MCF 10A (cell line): ENCODE measurements around the gene HES4. TPM values are rescaled to one million over a fixed set of nuclear protein-coding genes. Genes with fewer than 3 reads are reported as not detected.
"Not testable (repeated sequence)": the region's sequence is repeated elsewhere in the genome, so short reads cannot be mapped to it uniquely, and the experiment has no call there.

ENCODE experiments used
- BruUV-seq: library from RNA; stranded (reverse); fragments of 400-500 nt; replicated peaks from 2 replicates; lab custom pipeline; 2021; lab: Mats Ljungman, UMichigan
- CTCF ChIA-PET: fragments of 300-600 bp; sonication (Branson Sonifier 250); formaldehyde crosslinking; extraction: SDS; loops from one replicate; lab custom pipeline; 2021; ENCODE audit warnings: antibody characterized with exemption, inconsistent platforms; lab: Yijun Ruan, JAX
- POLR2A ChIA-PET: fragments of 300-600, 350-650 bp; sonication (Branson Sonifier 250); formaldehyde crosslinking; extraction: SDS; loops from one replicate; lab custom pipeline; 2020; ENCODE audit warnings: antibody characterized with exemption, inconsistent platforms; lab: Yijun Ruan, JAX
- DNase-seq: peaks from one replicate; pipeline ENCODE4 v3.0.0-alpha.2; 2018; ENCODE audit not compliant: unreplicated experiment
- H3K27ac Mint-ChIP-seq: one replicate; pipeline ENCODE4 v1.8.0; 2022; ENCODE audit warnings: mild to moderate bottlenecking, low read depth, mixed read lengths; ENCODE audit not compliant: unreplicated experiment
- H3K27me3 Mint-ChIP-seq: one replicate; pipeline ENCODE4 v1.8.0; 2022; ENCODE audit warnings: mixed read lengths; ENCODE audit not compliant: insufficient read depth, unreplicated experiment
- H3K36me3 Mint-ChIP-seq: one replicate; pipeline ENCODE4 v1.8.0; 2022; ENCODE audit warnings: mild to moderate bottlenecking, moderate library complexity, mixed read lengths; ENCODE audit not compliant: insufficient read depth, unreplicated experiment
- H3K4me1 Mint-ChIP-seq: one replicate; pipeline ENCODE4 v1.8.0; 2022; ENCODE audit warnings: mixed read lengths; ENCODE audit not compliant: insufficient read depth, unreplicated experiment
- H3K4me3 Mint-ChIP-seq: one replicate; pipeline ENCODE4 v1.8.0; 2022; ENCODE audit warnings: mild to moderate bottlenecking, moderate library complexity, mixed read lengths; ENCODE audit not compliant: unreplicated experiment
- H3K9me3 Mint-ChIP-seq: one replicate; pipeline ENCODE4 v1.8.0; 2022; ENCODE audit warnings: mixed read lengths; ENCODE audit not compliant: unreplicated experiment
- intact Hi-C: fragments of 100-400 bp; cut with micrococcal nuclease; formaldehyde crosslinking; loops from 2 replicates; pipeline ENCODE4 v1.14.1; 2022
- total RNA-seq: library from RNA; stranded (reverse); gene quantifications from 2 replicates; pipeline ENCODE4 v1.2.3, GENCODE V29; 2022
- TF ChIP-seq, protein P1 (sequence below): fragments of 200-600 bp; IDR thresholded peaks from one replicate; pipeline ENCODE4 v1.8.0; 2022; ENCODE audit warnings: antibody characterized with exemption, mild to moderate bottlenecking; ENCODE audit not compliant: unreplicated experiment

HES4 gene
- total RNA-seq, 1 experiment from 2014 or later = 42.1 TPM

DNA sequence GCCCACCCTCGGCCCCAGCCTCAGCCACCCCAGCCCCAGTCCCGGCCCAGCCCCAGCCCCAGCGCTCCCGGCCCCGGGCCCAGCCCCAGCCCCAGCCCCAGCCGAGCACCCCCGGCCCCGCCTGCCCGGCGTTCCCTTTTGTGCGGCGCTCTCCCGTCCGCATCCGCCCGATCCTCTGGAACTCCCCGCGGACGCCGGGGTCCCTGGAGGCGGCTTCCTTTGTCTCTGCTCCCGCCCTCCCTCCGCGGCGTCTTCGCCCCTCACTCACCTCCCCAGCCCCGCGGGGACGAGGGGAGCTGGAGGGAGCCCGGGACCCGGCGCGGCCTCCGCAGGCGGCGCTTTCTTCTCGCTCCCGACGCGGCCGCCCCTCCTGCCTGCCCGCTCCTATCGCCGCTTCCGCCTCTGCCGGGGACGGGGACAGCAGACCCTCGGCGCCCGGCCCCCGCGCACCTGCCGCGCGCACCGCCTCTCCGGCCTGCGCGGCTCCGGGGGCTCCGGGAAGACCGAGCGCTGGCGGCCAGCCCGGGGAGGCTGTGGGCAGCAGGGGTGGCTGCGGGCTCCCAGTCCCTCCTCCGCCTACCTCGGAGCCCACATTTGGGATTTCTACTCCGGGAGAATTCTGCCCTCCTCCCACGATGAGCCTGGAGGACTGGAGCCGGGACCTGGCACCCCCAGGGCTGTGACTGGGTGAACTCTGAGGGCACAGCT is 34.0 kb upstream of the HES4 start:
- Mint-ChIP-seq H3K27ac (no peak overlapping the region), H3K9me3 (no peaks in the 10 kb centered on the region), H3K4me3 (no peak overlapping the region), H3K27me3 (no peaks in the 10 kb centered on the region), H3K36me3 (peaks cover 17% of the 10 kb centered on the region), H3K4me1 (no peaks in the 10 kb centered on the region)
- TF ChIP-seq, protein P1, sequence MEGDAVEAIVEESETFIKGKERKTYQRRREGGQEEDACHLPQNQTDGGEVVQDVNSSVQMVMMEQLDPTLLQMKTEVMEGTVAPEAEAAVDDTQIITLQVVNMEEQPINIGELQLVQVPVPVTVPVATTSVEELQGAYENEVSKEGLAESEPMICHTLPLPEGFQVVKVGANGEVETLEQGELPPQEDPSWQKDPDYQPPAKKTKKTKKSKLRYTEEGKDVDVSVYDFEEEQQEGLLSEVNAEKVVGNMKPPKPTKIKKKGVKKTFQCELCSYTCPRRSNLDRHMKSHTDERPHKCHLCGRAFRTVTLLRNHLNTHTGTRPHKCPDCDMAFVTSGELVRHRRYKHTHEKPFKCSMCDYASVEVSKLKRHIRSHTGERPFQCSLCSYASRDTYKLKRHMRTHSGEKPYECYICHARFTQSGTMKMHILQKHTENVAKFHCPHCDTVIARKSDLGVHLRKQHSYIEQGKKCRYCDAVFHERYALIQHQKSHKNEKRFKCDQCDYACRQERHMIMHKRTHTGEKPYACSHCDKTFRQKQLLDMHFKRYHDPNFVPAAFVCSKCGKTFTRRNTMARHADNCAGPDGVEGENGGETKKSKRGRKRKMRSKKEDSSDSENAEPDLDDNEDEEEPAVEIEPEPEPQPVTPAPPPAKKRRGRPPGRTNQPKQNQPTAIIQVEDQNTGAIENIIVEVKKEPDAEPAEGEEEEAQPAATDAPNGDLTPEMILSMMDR = no peak
- BruUV-seq = no TSS peak
- DNase-seq = no peak
- ChIA-PET POLR2A (no interaction called here), CTCF (no interaction called here)
- intact Hi-C loops = no loop called here

DNA sequence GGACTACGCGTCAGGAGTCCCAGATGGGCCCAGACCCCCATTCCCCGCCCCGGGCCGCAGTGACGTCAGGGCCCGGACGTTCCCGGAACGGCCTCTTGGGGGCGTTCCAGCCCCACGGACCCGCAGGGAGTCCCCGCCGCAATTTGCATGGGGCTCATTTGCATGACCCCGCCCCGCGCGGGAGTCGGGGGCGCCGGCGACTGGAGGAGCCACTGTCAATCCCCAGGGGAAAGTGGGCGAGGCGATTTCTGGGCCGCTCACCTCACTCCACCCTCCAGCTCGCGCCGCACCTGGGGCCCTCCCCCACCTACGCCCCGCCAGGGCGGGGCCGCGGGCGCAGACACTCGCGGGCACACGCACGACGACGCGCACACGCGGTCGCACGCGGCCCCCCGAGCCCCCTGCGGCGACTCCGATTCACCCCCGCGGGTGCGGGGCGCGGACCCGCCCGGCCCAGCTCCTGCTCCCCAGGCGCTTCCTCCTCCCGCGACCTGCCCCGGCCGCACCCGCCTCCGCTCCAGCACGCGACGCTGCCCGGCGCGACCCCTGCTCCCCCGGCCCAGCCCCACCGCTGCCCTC is 33.2 kb upstream of the HES4 start:
- peaks cover 15% of the 10 kb centered on the region for H3K36me3 Mint-ChIP-seq
- no peak overlapping the region for H3K27ac Mint-ChIP-seq
- no TSS peak for BruUV-seq
- H3K4me3 Mint-ChIP-seq = no peak overlapping the region
- POLR2A ChIA-PET = interaction anchor here (0.7 kb wide), 1 partner anchor 254 kb away, joined by 3 read pairs; no protein-coding TSS in a partner anchor
- H3K9me3 Mint-ChIP-seq = no peaks in the 10 kb centered on the region
- DNase-seq = no peak
- no peaks in the 10 kb centered on the region for H3K4me1 Mint-ChIP-seq
- intact Hi-C loops = no loop called here
- TF ChIP-seq, protein P1 = no peak
- H3K27me3 Mint-ChIP-seq = no peaks in the 10 kb centered on the region
- CTCF ChIA-PET = interaction anchor here (1.1 kb wide), 1 partner anchor 33 kb away, joined by 3 read pairs; no protein-coding TSS in a partner anchor

DNA sequence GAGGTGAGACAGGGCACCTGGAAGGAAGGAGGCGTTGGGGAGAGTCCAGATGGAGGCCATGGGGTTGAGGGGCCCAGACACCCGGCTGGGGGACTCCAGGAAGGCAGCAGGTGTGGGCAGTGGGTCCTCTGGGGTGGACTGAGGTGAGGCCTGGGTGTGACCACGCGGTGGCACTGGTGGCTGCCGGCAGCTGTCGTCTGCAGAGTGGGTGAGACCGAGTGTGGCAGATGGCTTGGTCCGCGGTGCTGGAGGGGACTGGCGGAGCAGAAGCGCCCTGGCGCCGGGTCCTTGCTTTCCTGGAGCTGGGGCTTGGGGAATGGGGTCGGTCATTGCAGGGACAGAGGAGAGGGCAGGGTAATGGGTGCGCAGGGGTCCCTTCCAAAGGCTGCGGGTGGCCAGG is 32.5 kb upstream of the HES4 start:
- no peak overlapping the region for H3K4me3 Mint-ChIP-seq
- ChIA-PET POLR2A (interaction anchor here (0.7 to 0.8 kb wide), 2 partner anchors 11 to 254 kb away, joined by 3 read pairs; no protein-coding TSS in a partner anchor), CTCF (interaction anchor here (1.1 kb wide), 1 partner anchor 33 kb away, joined by 3 read pairs; no protein-coding TSS in a partner anchor)
- no peak for DNase-seq
- no peaks in the 10 kb centered on the region for H3K27me3 Mint-ChIP-seq
- BruUV-seq = no TSS peak
- peaks cover 15% of the 10 kb centered on the region for H3K36me3 Mint-ChIP-seq
- H3K4me1 Mint-ChIP-seq = no peaks in the 10 kb centered on the region
- H3K9me3 Mint-ChIP-seq = no peaks in the 10 kb centered on the region
- TF ChIP-seq, protein P1 = no peak
- intact Hi-C loops = no loop called here
- H3K27ac Mint-ChIP-seq = no peak overlapping the region

DNA sequence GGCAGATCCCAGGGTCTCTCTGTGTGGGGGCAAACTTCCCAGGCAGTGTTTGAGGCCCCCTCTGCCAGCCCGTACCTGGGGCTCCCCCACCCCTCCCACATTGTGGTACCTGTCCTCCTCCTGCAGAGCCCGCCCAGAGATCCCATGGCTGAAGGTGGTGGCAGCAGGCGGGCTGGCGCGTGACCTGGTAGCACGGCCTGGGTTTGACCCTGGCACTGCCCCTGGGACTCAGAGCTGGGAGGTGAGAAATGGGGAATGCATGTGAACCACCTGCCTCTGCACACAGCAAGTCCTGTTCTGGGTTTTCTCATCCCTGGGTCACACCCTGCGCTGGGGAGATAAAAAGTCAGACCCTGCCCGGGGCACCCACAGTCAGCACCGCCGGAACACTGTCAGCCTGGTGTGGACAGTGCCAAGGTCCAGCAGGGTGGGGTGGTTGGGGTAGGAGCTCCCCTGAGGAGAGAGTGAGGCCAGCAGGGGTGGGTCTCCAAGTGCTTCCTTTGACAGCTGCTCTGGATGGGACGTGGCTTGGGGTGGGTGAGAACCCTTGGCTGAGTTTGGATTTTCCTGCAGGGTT is 31.9 kb upstream of the HES4 start:
- Mint-ChIP-seq H3K4me3 (no peak overlapping the region), H3K27me3 (no peaks in the 10 kb centered on the region), H3K27ac (no peak overlapping the region), H3K9me3 (no peaks in the 10 kb centered on the region), H3K4me1 (no peaks in the 10 kb centered on the region), H3K36me3 (peaks cover 15% of the 10 kb centered on the region)
- TF ChIP-seq, protein P1 = no peak
- DNase-seq = no peak
- no TSS peak for BruUV-seq
- ChIA-PET POLR2A (interaction anchor here (0.8 kb wide), 1 partner anchor 11 kb away, joined by 3 read pairs; no protein-coding TSS in a partner anchor), CTCF (interaction anchor here (0.7 to 1.3 kb wide), 2 partner anchors 17 to 33 kb away, joined by 3 to 4 read pairs; no protein-coding TSS in a partner anchor)
- intact Hi-C loops = no loop called here

DNA sequence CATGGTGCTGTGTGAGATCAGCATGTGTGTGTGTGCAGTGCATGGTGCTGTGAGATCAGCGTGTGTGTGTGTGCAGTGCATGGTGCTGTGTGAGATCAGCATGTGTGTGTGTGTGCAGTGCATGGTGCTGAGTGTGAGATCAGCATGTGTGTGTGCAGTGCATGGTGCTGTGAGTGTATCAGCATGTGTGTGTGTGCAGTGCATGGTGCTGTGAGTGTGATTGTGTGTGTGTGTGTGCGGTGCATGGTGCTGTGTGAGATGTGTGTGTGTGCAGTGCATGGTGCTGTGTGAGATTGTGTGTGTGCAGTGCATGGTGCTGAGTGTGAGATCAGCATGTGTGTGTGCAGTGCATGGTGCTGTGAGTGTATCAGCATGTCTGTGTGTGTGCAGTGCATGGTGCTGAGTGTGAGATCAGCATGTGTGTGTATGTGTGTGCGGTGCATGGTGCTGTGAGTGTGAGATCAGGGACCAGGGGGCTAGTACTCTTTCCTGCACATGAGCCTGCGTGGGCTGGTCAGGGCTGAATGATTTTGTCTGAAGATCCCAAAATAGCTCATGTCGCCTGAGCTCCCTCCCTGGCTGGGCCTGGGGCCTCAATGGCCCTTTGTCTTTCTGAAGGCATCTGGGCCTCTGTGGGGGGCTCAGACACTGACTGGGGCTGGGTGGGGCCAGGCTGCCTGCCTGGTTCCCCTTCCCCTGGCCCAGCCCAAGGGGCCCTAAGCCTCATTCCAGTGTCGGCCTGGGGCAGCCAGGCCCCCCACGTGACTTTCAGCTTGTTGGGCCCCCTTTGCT is 31.2 kb upstream of the HES4 start:
- intact Hi-C loops, H3K27me3 Mint-ChIP-seq, H3K27ac Mint-ChIP-seq, H3K4me1 Mint-ChIP-seq, H3K9me3 Mint-ChIP-seq, H3K4me3 Mint-ChIP-seq, DNase-seq, BruUV-seq: not testable (repeated sequence)
- POLR2A ChIA-PET = interaction anchor here (0.8 kb wide), 1 partner anchor 10 kb away, joined by 3 read pairs; no protein-coding TSS in a partner anchor
- CTCF ChIA-PET = interaction anchor here (0.7 to 1.3 kb wide), 2 partner anchors 17 to 33 kb away, joined by 3 to 4 read pairs; no protein-coding TSS in a partner anchor
- peaks cover 11% of the 10 kb centered on the region for H3K36me3 Mint-ChIP-seq
